Measurements from ENCODE around the gene RFX1. TPM values are rescaled to one million over a fixed set of nuclear protein-coding genes. Genes with fewer than 3 reads are reported as not detected.

The RFX1 gene
- total and polyA plus RNA-seq, 2 donors (not counting 1 experiment from before 2014, with no cell fraction given): 9.2 to 33.3 TPM

DNA sequence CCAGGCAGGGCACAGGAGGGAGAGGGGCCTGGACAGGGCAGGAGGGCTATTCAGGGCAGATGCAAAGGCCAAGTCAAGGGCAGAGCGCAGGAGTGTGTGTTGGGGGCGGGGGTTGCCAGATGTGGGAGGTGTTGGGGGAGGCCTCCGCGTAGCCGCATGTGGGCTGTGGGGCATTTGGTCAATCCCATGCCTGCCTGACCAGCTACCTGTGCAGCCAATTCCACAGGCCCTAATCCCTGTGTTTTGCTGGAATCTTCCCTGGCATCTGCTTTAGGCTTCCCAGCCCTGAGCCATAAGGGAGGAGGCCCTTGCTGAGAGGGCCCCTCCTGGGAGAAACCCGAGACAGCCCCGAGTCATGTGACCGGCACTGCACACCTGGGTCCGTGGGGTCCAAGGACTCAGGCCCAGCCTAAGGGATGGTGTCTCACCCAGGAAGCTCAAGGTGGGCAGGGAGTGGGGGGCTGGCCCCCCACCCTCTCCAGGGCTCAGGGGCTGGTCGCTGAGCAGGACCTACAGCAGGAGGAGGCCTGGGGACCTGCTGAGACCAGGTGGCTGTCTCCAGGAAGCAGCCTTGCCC is 20.3 kb downstream of the RFX1 start:
- intact Hi-C loops (cut with micrococcal nuclease): loop anchor here (1.0 to 2.0 kb wide), 6 partner anchors 20 to 147 kb away; partner anchors contain the start of genes BRME1, CC2D1A, DCAF15 and RFX1
- H3K4me2 ChIP-seq (replicated peaks; ENCODE audit: low read depth, low read length, poor library complexity, severe bottlenecking): peak overlapping the region; percentile 89
- Mint-ChIP-seq H3K4me3 (peak overlapping the region; percentile 83), H3K27me3 (no peaks in the 10 kb centered on the region), H3K27ac (peak overlapping the region; percentile 99), H3K4me1 (peaks cover 71% of the 10 kb centered on the region), H3K9me3 (ENCODE audit: insufficient read depth) (no peaks in the 10 kb centered on the region)
- H3K9me3 ChIP-seq (ENCODE audit: control extremely low read depth in 1 of 3, control insufficient read depth in 2 of 3, insufficient read depth in 1 of 3, low read length in 2 of 3): no peaks in the 10 kb centered on the region
- WGBS (ENCODE audit: insufficient coverage): 29% methylated on average over 10 of the region's 10 CpGs
- DNase-seq (no peak), ATAC-seq (ENCODE audit: low read depth) (peak; percentile 16)
- H3K36me3 ChIP-seq (replicated peaks in 1 of 2; ENCODE audit: control extremely low read depth in 1 of 2, control insufficient read depth in 1 of 2, extremely low read depth in 1 of 2, insufficient read depth in 2 of 2, low read length in 1 of 2): peaks cover 0 to 8% of the 10 kb centered on the region in 2 experiments
- peak overlapping the region; percentile 71 for H2AFZ ChIP-seq (ENCODE audit: insufficient read depth, low read depth, low read length, poor library complexity, severe bottlenecking)
- POLR2A ChIA-PET: interaction anchor here (0.6 to 3.5 kb wide), 11 partner anchors 10 to 150 kb away, joined by 3 to 42 read pairs (median 4); partner anchors contain the start of genes DCAF15, IL27RA and RFX1
- peaks cover 32% of the 10 kb centered on the region for H3K79me2 ChIP-seq (ENCODE audit: control insufficient read depth, insufficient read depth, low read length)
- peak overlapping the region; percentile 48 for H3K9ac ChIP-seq (ENCODE audit: low read length)
- H3K4me1 ChIP-seq (ENCODE audit: control insufficient read depth in 2 of 2, insufficient read depth in 2 of 2, low read length in 2 of 2): peaks cover 61 to 75% of the 10 kb centered on the region in 2 donors
- peak overlapping the region; percentile 95 to 99 for H3K27ac ChIP-seq (ENCODE audit: low read length in 2 of 2)
- no peaks in the 10 kb centered on the region for H3K27me3 ChIP-seq (replicated peaks in 1 of 4; ENCODE audit: control extremely low read depth in 1 of 4, control insufficient read depth in 3 of 4, insufficient read depth in 4 of 4, low read length in 3 of 4)
- H3K4me3 ChIP-seq (ENCODE audit: control extremely low read depth in 1 of 5, extremely low read depth in 1 of 5, insufficient read depth in 1 of 5, low read depth in 2 of 5, low read length in 4 of 5): peak overlapping the region in 3 of 5 experiments; percentile 8 to 28 (median 25)
- TF ChIP-seq EZH2 (IDR thresholded peaks at IDR 0.05; ENCODE audit: borderline replicate concordance, insufficient read depth, low read depth, low read length, poor library complexity, severe bottlenecking): no peak
- TF ChIP-seq, protein P1, sequence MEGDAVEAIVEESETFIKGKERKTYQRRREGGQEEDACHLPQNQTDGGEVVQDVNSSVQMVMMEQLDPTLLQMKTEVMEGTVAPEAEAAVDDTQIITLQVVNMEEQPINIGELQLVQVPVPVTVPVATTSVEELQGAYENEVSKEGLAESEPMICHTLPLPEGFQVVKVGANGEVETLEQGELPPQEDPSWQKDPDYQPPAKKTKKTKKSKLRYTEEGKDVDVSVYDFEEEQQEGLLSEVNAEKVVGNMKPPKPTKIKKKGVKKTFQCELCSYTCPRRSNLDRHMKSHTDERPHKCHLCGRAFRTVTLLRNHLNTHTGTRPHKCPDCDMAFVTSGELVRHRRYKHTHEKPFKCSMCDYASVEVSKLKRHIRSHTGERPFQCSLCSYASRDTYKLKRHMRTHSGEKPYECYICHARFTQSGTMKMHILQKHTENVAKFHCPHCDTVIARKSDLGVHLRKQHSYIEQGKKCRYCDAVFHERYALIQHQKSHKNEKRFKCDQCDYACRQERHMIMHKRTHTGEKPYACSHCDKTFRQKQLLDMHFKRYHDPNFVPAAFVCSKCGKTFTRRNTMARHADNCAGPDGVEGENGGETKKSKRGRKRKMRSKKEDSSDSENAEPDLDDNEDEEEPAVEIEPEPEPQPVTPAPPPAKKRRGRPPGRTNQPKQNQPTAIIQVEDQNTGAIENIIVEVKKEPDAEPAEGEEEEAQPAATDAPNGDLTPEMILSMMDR (IDR thresholded peaks at IDR 0.05): no peak
- no peaks in the 10 kb centered on the region for H4K20me1 ChIP-seq (ENCODE audit: control insufficient read depth, insufficient read depth, low read length, poor library complexity, severe bottlenecking)
- CTCF ChIA-PET: interaction anchor here (0.9 to 5.4 kb wide), 9 partner anchors 18 to 86 kb away, joined by 3 to 29 read pairs (median 4); partner anchors contain the start of genes DCAF15 and IL27RA

All from B cell (primary cell).